Loucy (cell line): ENCODE data around the gene CLEC2D.

Experiments
- H2AFZ ChIP-seq: fragments of 200-600 bp; sonication (generic); 2 replicates; pipeline ENCODE4 v1.6.0; 2016; ENCODE audit warnings: antibody characterized with exemption, mild to moderate bottlenecking, low read length, moderate library complexity
- H3F3A ChIP-seq: fragments of 200-600 bp; 2 replicates; pipeline ENCODE4 v1.6.0; 2016; ENCODE audit warnings: antibody characterized with exemption, low read depth, mild to moderate bottlenecking
- H3K27me3 ChIP-seq: fragments of 200-600 bp; sonication (generic); 2 replicates; pipeline ENCODE4 v1.6.1; 2014; ENCODE audit warnings: low read length, mild to moderate bottlenecking; ENCODE audit not compliant: insufficient read depth, poor library complexity, severe bottlenecking
- H3K36me3 ChIP-seq: fragments of 200-600 bp; sonication (generic); 2 replicates; pipeline ENCODE4 v1.6.1; 2016; ENCODE audit warnings: low read length; ENCODE audit not compliant: insufficient read depth
- H3K4me1 ChIP-seq: fragments of 200-600 bp; sonication (generic); 2 replicates; pipeline ENCODE4 v1.5.1; 2014; ENCODE audit warnings: low read length, mild to moderate bottlenecking; ENCODE audit not compliant: insufficient read depth, poor library complexity, severe bottlenecking
- H3K4me2 ChIP-seq: fragments of 200-600 bp; sonication (generic); 2 replicates; pipeline ENCODE4 v1.6.0; 2014; ENCODE audit warnings: antibody characterized with exemption, low read length, low read depth, mild to moderate bottlenecking; ENCODE audit not compliant: poor library complexity, severe bottlenecking
- H3K4me3 ChIP-seq: fragments of 200-600 bp; sonication (generic); 2 replicates; pipeline ENCODE4 v1.5.1; 2014; ENCODE audit warnings: low read length, mild to moderate bottlenecking, mixed read lengths; ENCODE audit not compliant: poor library complexity, severe bottlenecking
- H3K79me2 ChIP-seq: fragments of 200-600 bp; sonication (generic); 2 replicates; pipeline ENCODE4 v1.6.1; 2014; ENCODE audit warnings: low read length; ENCODE audit not compliant: insufficient read depth
- H3K9ac ChIP-seq: fragments of 200-600 bp; sonication (generic); 2 replicates; pipeline ENCODE4 v1.6.0; 2014; ENCODE audit warnings: mild to moderate bottlenecking, low read depth, low read length, moderate library complexity; ENCODE audit not compliant: poor library complexity, severe bottlenecking
- H3K9me2 ChIP-seq: fragments of 200-600 bp; sonication (generic); replicated peaks from 2 replicates; pipeline ENCODE4 v1.6.1; 2016; ENCODE audit warnings: low read depth, low read length, mixed read lengths
- H3K9me3 ChIP-seq: fragments of 200-600 bp; sonication (generic); 2 replicates; pipeline ENCODE4 v1.6.1; 2014; ENCODE audit warnings: mild to moderate bottlenecking, antibody characterized with exemption, low read length, low read depth; ENCODE audit not compliant: insufficient read depth
- H4K20me1 ChIP-seq: fragments of 200-600 bp; sonication (generic); 2 replicates; pipeline ENCODE4 v1.6.0; 2014; ENCODE audit warnings: antibody characterized with exemption, low read length, mild to moderate bottlenecking; ENCODE audit not compliant: insufficient read depth, poor library complexity, severe bottlenecking
- CTCF ChIP-seq: fragments of 200-600 bp; sonication (generic); conservative IDR thresholded peaks from 2 replicates; pipeline ENCODE4 v1.5.1; 2014; ENCODE audit warnings: mild to moderate bottlenecking, antibody characterized with exemption, low read length
- EZH2phosphoT487 ChIP-seq: fragments of 200-600 bp; IDR thresholded peaks from 2 replicates; pipeline ENCODE4 v1.6.1; 2018; ENCODE audit warnings: antibody characterized with exemption, mild to moderate bottlenecking, moderate library complexity, borderline replicate concordance

The CLEC2D gene

GRCh38 chr12:9648701-9649531 is 20.6 kb upstream of the CLEC2D start:
- Histone ChIP-seq H3K27me3 (no peaks in the 10 kb centered on the region), H3K4me2 (peak overlapping the region; percentile 98), H4K20me1 (no peaks in the 10 kb centered on the region), H3K9me3 (peaks cover 11% of the 10 kb centered on the region; the same call in 1 of the 2 replicates), H2AFZ (no peak overlapping the region), H3K79me2 (peaks cover 47% of the 10 kb centered on the region), H3K9ac (peak overlapping the region; percentile 97), H3K9me2 (no peaks in the 10 kb centered on the region), H3K36me3 (no peaks in the 10 kb centered on the region), H3K4me1 (peaks cover 65% of the 10 kb centered on the region), H3K4me3 (peak overlapping the region; percentile 91), H3F3A (peaks cover 28% of the 10 kb centered on the region)
- no peak for TF ChIP-seq EZH2phosphoT487

GRCh38 chr12:9649532-9649940 is 20.0 kb upstream of the CLEC2D start:
- Histone ChIP-seq H3K27me3 (no peaks in the 10 kb centered on the region), H2AFZ (no peak overlapping the region), H3K4me2 (peak overlapping the region; percentile 98), H3K4me1 (peaks cover 63% of the 10 kb centered on the region), H3K9ac (peak overlapping the region; percentile 97), H3K9me2 (no peaks in the 10 kb centered on the region), H3K79me2 (peaks cover 47% of the 10 kb centered on the region), H3K4me3 (peak overlapping the region; percentile 91), H3F3A (peaks cover 28% of the 10 kb centered on the region), H3K9me3 (peaks cover 10% of the 10 kb centered on the region; the same call in 1 of the 2 replicates), H3K36me3 (peaks cover 3% of the 10 kb centered on the region; the same call in 1 of the 2 replicates), H4K20me1 (no peaks in the 10 kb centered on the region)
- TF ChIP-seq CTCF = no peak
- TF ChIP-seq EZH2phosphoT487 = no peak

GRCh38 chr12:9650151-9650576 is 19.3 kb upstream of the CLEC2D start:
- H3F3A ChIP-seq = peaks cover 28% of the 10 kb centered on the region
- peaks cover 63% of the 10 kb centered on the region for H3K4me1 ChIP-seq
- peaks cover 3% of the 10 kb centered on the region; the same call in 1 of the 2 replicates for H3K36me3 ChIP-seq
- no peak overlapping the region for H2AFZ ChIP-seq
- H3K27me3 ChIP-seq = no peaks in the 10 kb centered on the region
- no peak for TF ChIP-seq CTCF
- no peaks in the 10 kb centered on the region for H4K20me1 ChIP-seq
- peak overlapping the region; percentile 98 for H3K4me2 ChIP-seq
- peak overlapping the region; percentile 91 for H3K4me3 ChIP-seq
- H3K79me2 ChIP-seq = peaks cover 47% of the 10 kb centered on the region
- peak overlapping the region; percentile 97 for H3K9ac ChIP-seq
- H3K9me2 ChIP-seq = no peaks in the 10 kb centered on the region
- H3K9me3 ChIP-seq = peaks cover 5% of the 10 kb centered on the region; the same call in 1 of the 2 replicates
